Keratinocyte (primary cell): ENCODE measurements around the gene TRMT10C.

Source experiments
- CTCF ChIP-seq, 3 experiments: IDR thresholded peaks in 1 of 3; conservative IDR thresholded peaks in 1 of 3; optimal IDR thresholded peaks in 1 of 3; 2 replicates in 2 of 3; 3 replicates in 1 of 3; pipeline versions ENCODE3 to v1.5.1; 2011; ENCODE audit warnings: low read length in 3 of 3, mild to moderate bottlenecking in 3 of 3, moderate library complexity in 2 of 3, control low read depth in 1 of 3, inconsistent platforms in 1 of 3; ENCODE audit not compliant: insufficient read depth in 2 of 3; ENCODE audit errors: extremely low read depth in 1 of 3
- EZH2 ChIP-seq: IDR thresholded peaks from one replicate; pipeline ENCODE4 v1.6.1; 2012; ENCODE audit warnings: inconsistent platforms, mild to moderate bottlenecking, low read length, moderate library complexity

- TF ChIP-seq CTCF (optimal IDR thresholded peaks at IDR 0.05 in 1 of 3, IDR thresholded peaks at IDR 0.05 in 1 of 3, conservative IDR thresholded peaks at IDR 0.05 in 1 of 3; ENCODE audit: extremely low read depth in 1 of 3, insufficient read depth in 2 of 3, low read length in 3 of 3) (peak in 2 of 3 experiments; percentile 21 to 26), EZH2 (no peak)
Observed at GRCh38 chr3:101544161-101544850, 17.4 kb upstream of the TRMT10C start.
